Uterus (tissue), 4 donors: ENCODE results near the gene OTOS. TPM values are rescaled to one million over a fixed set of nuclear protein-coding genes. Genes with fewer than 3 reads are reported as not detected.

Experiments
- DNase-seq, 2 donors: peaks; one replicate each; pipeline ENCODE4 v3.0.0-alpha.2; 2019 to 2020
- H3K27ac ChIP-seq, 2 donors: fragments of 200-600 bp; sonication (generic); 1 replicate in 1 of 2; 2 replicates in 1 of 2; pipeline ENCODE4 v1.5.1; 2016 to 2018
- H3K27me3 ChIP-seq, 2 donors: fragments of 200-600 bp; sonication (generic); one replicate each; pipeline ENCODE4 v1.5.1; 2018 to 2019; ENCODE audit warnings: control low read depth in 1 of 2
- H3K36me3 ChIP-seq, 2 donors: fragments of 200-600 bp; sonication (generic); one replicate each; pipeline ENCODE4 v1.5.1; 2019; ENCODE audit warnings: control low read depth in 1 of 2
- H3K4me1 ChIP-seq, 2 donors: fragments of 200-600 bp; sonication (generic); one replicate each; pipeline ENCODE4 v1.5.1; 2018 to 2019; ENCODE audit warnings: control low read depth in 1 of 2
- H3K4me3 ChIP-seq, 2 donors: fragments of 200-600 bp; sonication (generic); 1 replicate in 1 of 2; 2 replicates in 1 of 2; pipeline ENCODE4 v1.5.1; 2018 to 2019; ENCODE audit warnings: mild to moderate bottlenecking in 1 of 2
- H3K9me3 ChIP-seq, 2 donors: fragments of 200-600 bp; sonication (generic); one replicate each; pipeline ENCODE4 v1.5.1; 2019; ENCODE audit warnings: control low read depth in 1 of 2
- POLR2A ChIP-seq, 2 donors: fragments of 450-650 bp; IDR thresholded peaks; one replicate each; pipeline ENCODE4 v1.6.1; 2016; ENCODE audit warnings: antibody characterized with exemption in 2 of 2, mild to moderate bottlenecking in 1 of 2, moderate library complexity in 1 of 2
- intact Hi-C: fragments of 100-400 bp; cut with DNase I; formaldehyde crosslinking; loops from one replicate; pipeline ENCODE4 v1.15.1; 2023; ENCODE audit warnings: low total_unique reads
- total RNA-seq, 4 donors: library from RNA; depleted of rRNA in 3 of 4; stranded (reverse); fragments of >200 nt in 3 of 4; gene quantifications; one replicate each; pipeline versions ENCODE4 v1.1.0 to v1.2.4, GENCODE V29; 2014 to 2023
- TF ChIP-seq, protein P1 (sequence below), 4 experiments: fragments of 200-600 bp in 2 of 4; fragments of 450-650 bp in 2 of 4; sonication (generic) in 2 of 4; IDR thresholded peaks; one replicate each; pipeline ENCODE4 v1.5.1; 2016 to 2019; ENCODE audit warnings: antibody characterized with exemption in 4 of 4, mild to moderate bottlenecking in 2 of 4, moderate library complexity in 1 of 4
- donor health status: DM: yes; HTN: yes; CAD: no.

OTOS gene
- total RNA-seq, 4 donors from 2014 or later: not detected

DNA sequence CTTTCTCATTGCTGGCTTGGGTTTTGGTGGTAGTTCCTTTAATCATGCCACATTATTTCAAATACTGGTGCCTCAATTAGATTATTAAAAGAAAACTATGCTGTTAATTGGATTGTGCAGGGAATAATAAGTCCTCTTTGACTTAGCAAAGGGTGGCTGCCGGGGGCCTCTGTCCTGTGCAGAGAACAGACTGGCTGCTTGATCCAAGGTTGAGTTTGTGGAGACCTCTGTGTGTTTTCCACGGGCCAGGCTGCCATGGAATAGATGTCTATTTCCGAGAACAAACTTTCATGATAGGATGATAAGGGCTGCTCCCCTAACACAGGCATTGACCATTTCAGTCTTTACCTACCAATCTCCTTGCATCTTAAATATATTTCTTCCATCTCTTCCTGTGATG lies 30.4 kb upstream of the OTOS start:
- DNase-seq: no peak
- no peaks in the 10 kb centered on the region for H3K4me1 ChIP-seq
- H3K27ac ChIP-seq: no peak overlapping the region
- intact Hi-C loops: no loop called here
- no peak overlapping the region for H3K4me3 ChIP-seq
- TF ChIP-seq, protein P1, sequence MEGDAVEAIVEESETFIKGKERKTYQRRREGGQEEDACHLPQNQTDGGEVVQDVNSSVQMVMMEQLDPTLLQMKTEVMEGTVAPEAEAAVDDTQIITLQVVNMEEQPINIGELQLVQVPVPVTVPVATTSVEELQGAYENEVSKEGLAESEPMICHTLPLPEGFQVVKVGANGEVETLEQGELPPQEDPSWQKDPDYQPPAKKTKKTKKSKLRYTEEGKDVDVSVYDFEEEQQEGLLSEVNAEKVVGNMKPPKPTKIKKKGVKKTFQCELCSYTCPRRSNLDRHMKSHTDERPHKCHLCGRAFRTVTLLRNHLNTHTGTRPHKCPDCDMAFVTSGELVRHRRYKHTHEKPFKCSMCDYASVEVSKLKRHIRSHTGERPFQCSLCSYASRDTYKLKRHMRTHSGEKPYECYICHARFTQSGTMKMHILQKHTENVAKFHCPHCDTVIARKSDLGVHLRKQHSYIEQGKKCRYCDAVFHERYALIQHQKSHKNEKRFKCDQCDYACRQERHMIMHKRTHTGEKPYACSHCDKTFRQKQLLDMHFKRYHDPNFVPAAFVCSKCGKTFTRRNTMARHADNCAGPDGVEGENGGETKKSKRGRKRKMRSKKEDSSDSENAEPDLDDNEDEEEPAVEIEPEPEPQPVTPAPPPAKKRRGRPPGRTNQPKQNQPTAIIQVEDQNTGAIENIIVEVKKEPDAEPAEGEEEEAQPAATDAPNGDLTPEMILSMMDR (IDR thresholded peaks at IDR 0.05): no peak
- TF ChIP-seq POLR2A (IDR thresholded peaks at IDR 0.05): no peak
- H3K9me3 ChIP-seq: no peaks in the 10 kb centered on the region
- no peaks in the 10 kb centered on the region for H3K36me3 ChIP-seq
- no peaks in the 10 kb centered on the region for H3K27me3 ChIP-seq

DNA sequence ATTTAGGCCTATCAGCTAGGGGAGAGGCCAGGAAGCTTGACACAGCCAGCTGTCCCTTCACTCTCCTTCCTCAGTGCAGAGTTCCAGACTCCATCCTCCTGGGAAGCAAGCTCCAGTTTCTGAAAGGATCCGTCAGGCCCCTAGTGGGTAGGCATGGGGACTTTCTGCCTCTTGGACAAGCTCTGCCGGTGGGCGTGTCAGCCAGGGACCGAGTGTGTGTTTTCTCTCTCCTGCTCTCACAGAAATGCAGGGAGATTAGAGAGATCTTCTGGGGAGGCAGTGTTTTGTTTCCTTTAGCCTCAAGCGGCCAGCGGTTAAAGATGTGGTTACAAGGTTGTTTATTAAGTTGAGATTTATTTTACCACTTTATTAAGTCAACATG lies 29.9 kb upstream of the OTOS start:
- TF ChIP-seq, protein P1 (IDR thresholded peaks at IDR 0.05): no peak
- TF ChIP-seq POLR2A (IDR thresholded peaks at IDR 0.05): no peak
- Histone ChIP-seq H3K4me3 (no peak overlapping the region), H3K9me3 (no peaks in the 10 kb centered on the region), H3K36me3 (no peaks in the 10 kb centered on the region), H3K4me1 (no peaks in the 10 kb centered on the region), H3K27ac (no peak overlapping the region), H3K27me3 (no peaks in the 10 kb centered on the region)
- DNase-seq: no peak
- intact Hi-C loops: no loop called here

DNA sequence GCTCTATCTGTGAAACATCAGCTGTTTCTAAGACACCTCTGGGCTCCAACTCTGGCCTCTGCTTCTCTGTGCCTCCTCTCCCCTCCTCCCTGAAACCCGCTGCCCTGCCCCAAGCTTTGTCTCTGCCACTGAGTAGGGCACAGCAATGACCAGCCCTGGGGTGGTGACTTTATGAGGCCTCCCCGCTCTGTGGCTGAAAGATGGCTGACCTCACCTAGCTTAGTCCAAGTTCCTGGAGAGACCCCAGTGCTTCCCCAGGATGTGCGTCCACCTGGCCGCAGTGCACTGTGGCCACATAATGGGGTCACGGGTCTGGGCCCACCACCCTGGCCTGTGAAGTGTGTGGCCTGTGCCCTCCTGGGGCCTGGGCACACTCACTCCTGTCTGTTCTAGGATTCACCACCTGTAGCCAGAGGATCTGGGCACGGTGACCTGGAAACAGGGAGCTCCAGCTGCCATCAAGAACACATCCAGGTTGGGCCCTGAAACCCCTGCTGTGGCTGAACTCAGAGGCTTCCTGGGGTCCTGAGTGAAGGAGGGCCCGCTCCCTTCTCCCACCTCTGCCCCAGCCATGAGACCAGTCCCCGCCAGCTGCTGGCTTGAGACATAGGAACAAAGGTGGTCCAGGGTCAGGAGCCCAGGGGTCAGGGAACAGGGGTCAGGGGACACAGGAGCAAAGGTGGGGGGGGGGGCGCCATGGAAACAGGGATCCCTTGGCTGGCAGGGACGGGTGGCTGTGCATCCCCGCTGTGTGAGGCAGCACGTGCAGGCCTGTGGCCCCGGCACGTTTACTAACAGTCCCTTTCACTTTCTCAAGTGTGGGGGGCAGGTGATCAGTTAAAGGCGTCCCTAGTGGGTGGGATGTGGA lies 29.3 kb upstream of the OTOS start:
- Histone ChIP-seq H3K36me3 (no peaks in the 10 kb centered on the region), H3K27me3 (no peaks in the 10 kb centered on the region), H3K4me1 (no peaks in the 10 kb centered on the region), H3K9me3 (no peaks in the 10 kb centered on the region), H3K27ac (no peak overlapping the region), H3K4me3 (no peak overlapping the region)
- intact Hi-C loops: no loop called here
- TF ChIP-seq, protein P1 (IDR thresholded peaks at IDR 0.05): no peak
- no peak for TF ChIP-seq POLR2A (IDR thresholded peaks at IDR 0.05)
- no peak for DNase-seq

DNA sequence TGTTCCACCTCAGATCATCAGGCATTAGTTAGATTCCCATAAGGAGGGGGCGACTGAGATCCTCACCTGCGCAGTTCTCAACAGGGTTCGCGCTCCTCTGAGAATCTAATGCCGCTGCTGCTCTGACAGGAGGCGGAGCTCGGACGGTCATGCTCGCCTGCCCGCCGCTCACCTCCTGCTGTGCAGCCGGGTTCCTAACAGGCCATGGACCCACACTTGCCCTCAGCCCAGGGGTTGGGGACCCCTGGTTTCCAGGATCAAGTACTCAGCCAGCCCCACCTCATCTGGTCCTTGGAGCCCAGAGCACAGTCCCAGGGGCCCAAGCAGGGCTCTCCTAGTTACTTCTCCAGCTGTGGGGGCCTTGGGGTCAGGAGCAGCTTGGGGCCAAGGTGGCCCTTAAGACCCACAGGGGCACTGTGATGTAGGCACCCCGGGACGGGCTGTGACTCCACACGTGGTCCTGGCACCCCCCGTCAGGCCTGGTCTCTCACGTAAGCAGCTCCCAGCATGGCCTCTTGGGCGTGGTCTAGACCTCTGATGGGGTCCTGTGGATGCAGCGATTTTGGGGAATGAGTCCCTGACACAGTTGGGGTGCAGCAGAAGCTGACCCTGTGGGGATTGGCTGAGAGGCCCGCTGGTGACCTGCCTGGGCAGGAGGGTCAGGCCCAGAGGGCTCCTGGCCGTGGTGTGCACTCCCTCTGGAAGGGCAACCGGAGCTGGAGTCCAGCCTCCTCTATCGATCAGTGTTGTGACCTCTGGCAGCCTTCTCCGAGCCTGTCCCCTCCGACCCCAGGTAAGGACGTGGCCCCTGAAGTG lies 28.3 kb upstream of the OTOS start:
- no peak for TF ChIP-seq POLR2A (IDR thresholded peaks at IDR 0.05)
- TF ChIP-seq, protein P1 (IDR thresholded peaks at IDR 0.05): no peak
- intact Hi-C loops: no loop called here
- Histone ChIP-seq H3K36me3 (no peaks in the 10 kb centered on the region), H3K27ac (no peak overlapping the region), H3K27me3 (no peaks in the 10 kb centered on the region), H3K4me1 (no peaks in the 10 kb centered on the region), H3K4me3 (no peak overlapping the region), H3K9me3 (no peaks in the 10 kb centered on the region)
- DNase-seq: no peak

DNA sequence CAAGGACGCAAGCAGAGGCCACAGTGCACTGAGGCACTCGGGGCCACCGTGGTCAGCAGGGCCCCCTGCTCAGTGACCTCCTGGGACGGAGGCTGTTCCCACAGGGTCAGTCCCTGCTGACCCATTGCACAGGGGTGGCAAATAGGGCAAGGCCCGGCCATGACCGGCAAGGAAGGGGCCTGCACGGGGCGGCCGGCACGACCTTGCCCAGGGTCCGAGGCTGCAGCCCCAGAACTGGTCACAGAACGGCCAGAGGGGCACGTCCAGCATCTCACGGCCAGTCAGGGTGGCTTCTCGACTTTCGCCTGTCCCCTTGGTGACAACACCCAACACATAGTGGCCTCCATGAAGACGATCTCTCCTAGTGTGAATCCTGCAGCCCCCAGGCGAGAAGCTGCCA lies 27.6 kb upstream of the OTOS start:
- intact Hi-C loops: no loop called here
- Histone ChIP-seq H3K4me3 (no peak overlapping the region), H3K4me1 (no peaks in the 10 kb centered on the region), H3K27me3 (no peaks in the 10 kb centered on the region), H3K36me3 (no peaks in the 10 kb centered on the region), H3K9me3 (no peaks in the 10 kb centered on the region), H3K27ac (no peak overlapping the region)
- no peak for DNase-seq
- TF ChIP-seq POLR2A (IDR thresholded peaks at IDR 0.05): no peak
- TF ChIP-seq, protein P1 (IDR thresholded peaks at IDR 0.05): no peak
